Subcutaneous abdominal adipose tissue (tissue), 5 donors: ENCODE data around the gene CACNA1A.

Experiments used
- H3K27ac ChIP-seq: one replicate; pipeline ENCODE4 v1.7.0; 2013; ENCODE audit warnings: low read depth, mild to moderate bottlenecking, inconsistent platforms, low read length, moderate library complexity
- H3K27me3 ChIP-seq, 5 donors: one replicate each; pipeline ENCODE4 v1.7.0; 2013; ENCODE audit warnings: low read length in 5 of 5, inconsistent platforms in 1 of 5; ENCODE audit not compliant: control insufficient read depth in 5 of 5, insufficient read depth in 4 of 5
- H3K36me3 ChIP-seq, 5 donors: one replicate each; pipeline ENCODE4 v1.7.0; 2013; ENCODE audit warnings: low read length in 5 of 5; ENCODE audit not compliant: control insufficient read depth in 5 of 5, insufficient read depth in 5 of 5
- H3K4me1 ChIP-seq, 5 donors: one replicate each; pipeline ENCODE4 v1.7.0; 2013; ENCODE audit warnings: low read length in 5 of 5, mild to moderate bottlenecking in 3 of 5, moderate library complexity in 1 of 5; ENCODE audit not compliant: control insufficient read depth in 5 of 5, insufficient read depth in 5 of 5
- H3K4me3 ChIP-seq, 5 donors: one replicate each; pipeline ENCODE4 v1.7.0; 2013; ENCODE audit warnings: low read length in 5 of 5, low read depth in 1 of 5
- H3K9ac ChIP-seq, 5 donors: one replicate each; pipeline ENCODE4 v1.7.0; 2013; ENCODE audit warnings: low read length in 5 of 5, mild to moderate bottlenecking in 4 of 5, moderate library complexity in 3 of 5
- H3K9me3 ChIP-seq, 5 donors: one replicate each; pipeline ENCODE4 v1.7.0; 2013; ENCODE audit warnings: low read length in 5 of 5; ENCODE audit not compliant: control insufficient read depth in 5 of 5
- donor health status: healthy.
- donor health status: healthy.
- donor health status: healthy.
- donor health status: healthy.
- donor health status: healthy.

The CACNA1A gene

DNA sequence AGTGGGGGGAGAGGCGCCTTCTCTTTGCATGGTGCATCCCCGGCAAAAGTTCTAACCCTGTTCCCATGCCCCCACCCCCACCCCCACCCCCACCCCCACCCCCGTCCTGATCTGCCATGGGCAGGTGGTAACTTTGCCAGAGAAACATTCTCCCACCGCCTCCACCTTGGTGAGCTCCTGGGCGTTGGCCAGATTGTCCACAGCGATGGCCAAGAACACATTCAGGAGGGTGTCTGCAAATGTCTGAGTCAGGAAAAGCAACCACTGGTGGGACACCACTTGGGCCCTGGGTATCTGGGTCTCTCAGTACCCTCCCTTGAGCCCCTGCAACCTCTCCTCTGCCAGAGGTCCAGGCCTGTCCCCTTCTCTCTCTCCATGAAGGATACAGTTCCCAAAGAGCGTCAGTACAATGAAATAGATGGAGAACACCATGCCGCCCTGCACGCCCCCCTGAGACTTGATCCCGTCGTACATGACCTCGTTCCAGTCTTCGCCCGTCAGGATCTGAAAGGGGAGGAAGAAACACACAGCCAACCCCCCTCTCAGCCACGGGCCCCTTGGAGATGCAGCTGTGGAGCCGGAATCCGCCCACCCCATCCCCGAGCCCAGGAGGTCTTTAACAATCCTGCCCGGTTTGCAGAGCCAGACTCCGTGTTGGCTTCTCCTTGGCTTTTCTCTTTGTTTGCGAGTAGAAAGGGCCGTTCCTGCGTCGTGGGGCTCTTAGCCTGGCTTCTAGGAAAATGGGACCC lies 202.7 kb downstream of the CACNA1A start:
- H3K36me3 ChIP-seq, result no peaks in the 10 kb centered on the region
- H3K9ac ChIP-seq, result no peak overlapping the region
- peaks cover 0 to 9% (median 0%) of the 10 kb centered on the region in 5 donors for H3K4me1 ChIP-seq
- no peak overlapping the region for H3K27ac ChIP-seq
- no peak overlapping the region for H3K4me3 ChIP-seq
- H3K27me3 ChIP-seq, result peaks cover 20 to 40% (median 30%) of the 10 kb centered on the region in 5 donors
- no peaks in the 10 kb centered on the region for H3K9me3 ChIP-seq

GRCh38 chr19:13302526-13303270 lies 203.6 kb downstream of the CACNA1A start:
- no peak overlapping the region for H3K4me3 ChIP-seq
- H3K9ac ChIP-seq, result no peak overlapping the region
- no peaks in the 10 kb centered on the region for H3K36me3 ChIP-seq
- peaks cover 20 to 40% (median 30%) of the 10 kb centered on the region in 5 donors for H3K27me3 ChIP-seq
- H3K27ac ChIP-seq, result no peak overlapping the region
- H3K4me1 ChIP-seq, result peaks cover 0 to 12% (median 0%) of the 10 kb centered on the region in 5 donors
- no peaks in the 10 kb centered on the region for H3K9me3 ChIP-seq

DNA sequence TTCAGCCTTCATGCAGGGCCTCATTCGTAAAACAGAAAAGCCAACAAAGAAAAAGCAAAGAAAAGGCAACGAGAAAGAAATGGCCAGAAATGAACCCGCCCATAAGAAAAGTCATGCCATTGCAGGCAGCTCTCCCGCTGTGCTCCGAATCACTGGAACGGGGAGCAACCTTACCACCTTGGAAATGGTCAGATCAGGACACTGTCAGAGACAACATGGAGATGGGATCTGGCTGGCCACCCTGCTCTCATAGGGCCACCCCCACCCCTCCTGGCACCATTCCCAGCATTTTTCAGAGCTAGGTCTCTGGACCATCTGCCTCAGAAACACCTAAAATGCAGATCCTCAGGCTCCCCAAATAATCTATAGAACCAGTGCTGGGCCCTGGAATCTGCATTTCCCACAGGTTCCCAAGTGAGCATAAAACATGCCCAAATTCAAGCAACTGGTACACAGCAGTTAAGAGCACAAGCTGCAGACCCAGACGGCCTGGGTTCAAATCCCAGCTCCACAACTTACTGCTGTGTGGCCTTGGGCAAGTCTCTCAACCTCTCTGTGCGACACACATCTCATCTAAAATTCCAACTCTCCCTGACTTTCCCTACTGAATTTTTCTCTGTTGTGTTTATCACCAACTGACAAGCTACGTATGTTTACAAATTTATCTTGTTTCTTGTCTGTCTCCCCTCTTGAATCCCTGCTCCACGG lies 204.5 kb downstream of the CACNA1A start:
- peaks cover 0 to 12% (median 0%) of the 10 kb centered on the region in 5 donors for H3K4me1 ChIP-seq
- no peaks in the 10 kb centered on the region for H3K36me3 ChIP-seq
- H3K4me3 ChIP-seq, result no peak overlapping the region
- H3K27ac ChIP-seq, result no peak overlapping the region
- H3K9ac ChIP-seq, result no peak overlapping the region
- no peaks in the 10 kb centered on the region for H3K9me3 ChIP-seq
- peaks cover 20 to 40% (median 30%) of the 10 kb centered on the region in 5 donors for H3K27me3 ChIP-seq

DNA sequence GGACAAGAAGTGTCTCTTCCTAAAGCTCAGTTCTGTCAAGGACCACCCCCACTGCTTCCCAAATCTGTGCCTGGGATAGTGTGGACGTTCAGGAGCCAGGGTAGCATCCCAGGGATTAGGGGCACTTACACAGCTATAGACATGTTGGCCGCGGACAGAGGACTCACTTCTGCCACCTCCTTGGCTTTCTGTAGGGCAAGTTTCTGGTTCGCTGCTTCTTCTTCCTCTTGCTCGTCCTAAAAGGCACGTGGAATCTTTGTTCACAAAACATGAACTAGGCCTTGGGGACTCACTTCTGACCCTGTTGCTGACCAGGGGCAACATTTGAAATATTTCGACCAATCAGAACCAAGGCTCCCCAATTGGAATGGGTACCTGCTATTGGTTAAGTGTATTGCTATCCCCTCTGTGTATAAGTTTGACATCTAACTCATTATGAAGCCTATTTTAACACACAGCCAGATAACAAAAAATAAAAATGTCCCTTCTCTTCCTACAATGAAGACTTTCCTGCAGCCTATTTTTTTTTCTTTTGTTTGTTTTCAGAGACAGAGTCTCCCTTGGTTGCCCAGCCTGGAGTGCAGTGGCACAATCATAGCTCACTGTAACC lies 205.8 kb downstream of the CACNA1A start:
- no peaks in the 10 kb centered on the region for H3K9me3 ChIP-seq
- no peak overlapping the region for H3K9ac ChIP-seq
- peaks cover 20 to 40% (median 30%) of the 10 kb centered on the region in 5 donors for H3K27me3 ChIP-seq
- H3K4me3 ChIP-seq, result no peak overlapping the region
- H3K27ac ChIP-seq, result no peak overlapping the region
- H3K36me3 ChIP-seq, result no peaks in the 10 kb centered on the region
- H3K4me1 ChIP-seq, result peaks cover 0 to 12% (median 0%) of the 10 kb centered on the region in 5 donors

DNA sequence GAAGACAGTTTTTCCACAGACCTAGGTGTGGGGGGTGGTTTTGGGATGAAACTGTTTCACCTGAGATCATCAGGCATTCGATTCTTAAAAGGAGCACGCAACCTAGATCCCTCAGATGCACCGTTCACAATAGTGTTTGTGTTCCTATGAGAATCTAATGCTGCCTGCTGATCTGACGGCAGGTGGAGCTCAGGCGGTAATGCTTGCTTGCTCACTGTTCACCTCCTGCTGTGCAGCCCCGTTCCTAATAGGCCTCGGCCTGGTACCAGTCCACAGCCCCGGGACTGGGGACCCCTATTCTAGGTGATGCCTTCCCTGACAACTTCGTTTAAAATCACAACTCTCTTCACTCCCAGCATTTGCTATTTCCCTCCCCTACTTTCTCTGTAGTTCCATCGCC lies 206.4 kb downstream of the CACNA1A start:
- no peak overlapping the region for H3K27ac ChIP-seq

DNA sequence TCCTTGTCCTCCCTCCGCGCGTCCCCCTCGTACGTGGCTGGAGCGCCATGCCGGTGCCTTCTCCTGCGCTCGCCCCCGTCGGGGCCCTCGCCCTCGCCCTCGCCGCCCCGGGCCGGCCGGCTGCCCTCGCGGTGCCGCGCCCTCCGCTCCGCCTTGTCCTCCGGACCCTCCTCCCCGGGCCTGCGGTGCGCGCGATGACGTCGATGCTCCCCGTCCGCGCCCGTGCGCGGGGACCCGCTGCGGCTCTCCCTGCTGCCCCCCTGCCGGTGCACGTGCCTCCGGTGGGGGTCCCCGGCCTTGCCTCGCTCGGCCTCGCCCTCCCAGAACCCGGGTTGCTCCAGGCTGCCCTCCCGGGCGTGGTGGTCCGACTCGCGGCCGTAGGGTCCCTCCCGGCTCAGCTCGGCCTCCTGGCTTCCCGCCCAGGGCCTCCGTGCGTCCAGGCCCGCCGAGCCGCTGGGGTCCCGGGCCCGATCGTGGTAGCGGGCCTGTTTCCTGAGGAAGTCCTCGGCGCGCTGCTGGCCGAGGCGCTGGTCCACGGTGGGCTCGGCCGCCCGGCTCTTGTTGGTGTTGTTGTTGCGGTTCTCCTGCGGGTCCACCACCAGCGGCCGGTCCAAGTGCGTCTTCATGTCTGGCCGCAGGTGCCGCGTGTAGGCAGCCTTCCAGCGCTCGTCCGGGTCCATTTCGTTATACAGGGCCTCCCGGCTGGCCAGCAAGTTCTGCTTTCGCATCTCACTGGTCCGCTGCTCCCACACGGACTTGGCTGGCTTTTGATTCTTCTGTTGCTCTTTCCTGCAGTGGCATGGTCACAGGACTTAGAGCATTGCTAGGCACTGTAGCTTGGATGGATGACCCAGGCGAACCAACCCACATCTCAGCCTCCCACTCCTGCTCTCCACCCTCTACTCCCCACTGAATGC lies 207.5 kb downstream of the CACNA1A start:
- Histone ChIP-seq H3K4me1 (peaks cover 0 to 12% (median 0%) of the 10 kb centered on the region in 5 donors), H3K27ac (no peak overlapping the region), H3K36me3 (no peaks in the 10 kb centered on the region), H3K9me3 (no peaks in the 10 kb centered on the region), H3K4me3 (peak overlapping the region in 1 of 5 donors; percentile 51), H3K27me3 (peaks cover 18 to 36% (median 26%) of the 10 kb centered on the region in 5 donors), H3K9ac (no peak overlapping the region)

More for the DNA sequence above, 206.4 kb downstream of the CACNA1A start:
- Histone ChIP-seq H3K27me3 (peaks cover 20 to 36% (median 26%) of the 10 kb centered on the region in 5 donors), H3K36me3 (no peaks in the 10 kb centered on the region), H3K9me3 (no peaks in the 10 kb centered on the region), H3K4me1 (peaks cover 0 to 12% (median 0%) of the 10 kb centered on the region in 5 donors), H3K9ac (no peak overlapping the region), H3K4me3 (no peak overlapping the region)

DNA sequence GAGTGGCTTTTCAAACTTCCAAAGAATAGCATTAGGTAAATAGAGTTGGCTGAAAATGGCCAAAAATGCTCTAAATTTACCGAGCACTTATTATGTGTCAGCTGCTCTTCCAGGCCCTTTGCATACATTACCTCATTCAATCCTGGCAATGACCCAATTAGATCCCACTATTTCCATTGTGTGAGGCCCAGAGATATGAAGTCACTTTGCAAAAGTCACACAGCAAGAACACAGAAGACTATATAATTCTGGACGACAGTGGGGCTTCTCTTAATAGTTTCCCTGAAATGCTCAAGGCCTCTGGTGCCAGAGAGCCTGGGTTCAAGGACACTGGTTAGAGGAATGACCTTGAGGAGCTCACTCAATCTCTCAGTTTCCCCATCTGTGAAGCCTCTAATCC lies 209.3 kb downstream of the CACNA1A start:
- Histone ChIP-seq H3K4me1 (peaks cover 0 to 8% (median 0%) of the 10 kb centered on the region in 5 donors), H3K9ac (no peak overlapping the region), H3K9me3 (no peaks in the 10 kb centered on the region), H3K27ac (no peak overlapping the region), H3K4me3 (no peak overlapping the region), H3K36me3 (no peaks in the 10 kb centered on the region), H3K27me3 (peaks cover 16 to 28% (median 19%) of the 10 kb centered on the region in 5 donors)

- peaks cover 0 to 8% (median 0%) of the 10 kb centered on the region in 5 donors for H3K4me1 ChIP-seq
- peaks cover 9 to 17% (median 12%) of the 10 kb centered on the region in 5 donors for H3K27me3 ChIP-seq
- H3K9me3 ChIP-seq, result no peaks in the 10 kb centered on the region
- no peak overlapping the region for H3K27ac ChIP-seq
- no peak overlapping the region for H3K9ac ChIP-seq
- no peak overlapping the region for H3K4me3 ChIP-seq
- no peaks in the 10 kb centered on the region for H3K36me3 ChIP-seq
Observed at GRCh38 chr19:13294812-13295567, 211.3 kb downstream of the CACNA1A start.
